ENCODE results near the gene COL26A1.
"Not testable (repeated sequence)": the region's sequence is repeated elsewhere in the genome, so short reads cannot be mapped to it uniquely, and the experiment has no call there.

The COL26A1 gene

DNA sequence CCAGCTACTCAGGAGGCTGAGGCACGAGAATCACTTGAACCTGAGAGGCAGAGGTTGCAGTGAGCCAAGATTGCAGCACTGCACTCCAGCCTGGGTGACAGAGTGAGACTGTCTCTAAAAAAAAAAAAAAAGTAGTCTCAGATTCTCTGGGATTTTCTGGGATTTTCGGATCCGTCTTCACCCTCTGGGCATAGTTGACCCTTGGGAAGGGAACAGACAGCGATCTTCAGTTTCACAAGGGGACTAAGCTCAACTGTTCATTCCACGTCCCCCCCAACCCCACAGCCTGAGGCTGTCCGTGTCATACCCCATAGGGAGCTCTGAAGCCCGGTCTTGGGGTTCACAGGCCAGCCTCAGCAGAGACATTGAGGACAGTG lies 123.4 kb downstream of the COL26A1 start:
- not testable (repeated sequence) for H3K9me3 Mint-ChIP-seq (ENCODE audit: low read depth); H3K4me1 Mint-ChIP-seq (ENCODE audit: low read depth); H3K27me3 Mint-ChIP-seq; H3K4me3 Mint-ChIP-seq; H3K36me3 Mint-ChIP-seq; H3K27ac Mint-ChIP-seq

DNA sequence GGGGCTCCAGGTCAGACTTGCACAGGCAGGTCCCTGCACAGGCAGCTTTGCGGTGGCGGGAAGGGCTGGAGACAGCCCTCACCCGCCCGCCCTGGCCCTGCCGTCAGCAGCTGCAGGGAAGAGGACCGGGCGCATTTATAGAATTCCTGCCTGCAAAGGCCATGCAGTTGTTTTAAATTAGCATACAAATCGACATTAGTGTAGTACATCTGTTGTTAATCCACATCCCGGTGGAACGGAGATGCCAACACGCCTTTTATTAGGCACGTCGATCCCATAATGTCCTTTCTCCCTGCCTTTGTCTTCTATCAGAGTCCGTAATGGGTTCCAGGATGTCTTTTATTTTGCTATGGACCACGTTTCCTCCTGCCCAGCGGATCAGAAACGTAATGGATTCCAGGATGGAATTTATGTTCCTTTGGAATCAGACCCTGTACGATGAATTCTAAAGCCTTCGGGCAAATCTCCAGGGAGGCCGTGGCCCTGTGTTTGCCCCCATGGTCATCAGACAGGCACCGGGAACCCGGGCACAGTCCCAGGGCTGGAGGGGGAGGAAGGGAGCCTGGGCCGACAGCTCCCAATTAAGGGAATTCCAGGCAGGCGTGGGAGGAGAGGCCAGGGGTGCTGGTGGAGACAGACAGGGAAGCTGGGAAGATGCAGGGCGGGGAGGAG lies 123.9 kb downstream of the COL26A1 start:
- Mint-ChIP-seq H3K9me3 (ENCODE audit: low read depth) (no peaks in the 10 kb centered on the region), H3K36me3 (no peaks in the 10 kb centered on the region), H3K4me1 (ENCODE audit: low read depth) (no peaks in the 10 kb centered on the region), H3K27me3 (no peaks in the 10 kb centered on the region), H3K27ac (no peak overlapping the region), H3K4me3 (no peak overlapping the region)

DNA sequence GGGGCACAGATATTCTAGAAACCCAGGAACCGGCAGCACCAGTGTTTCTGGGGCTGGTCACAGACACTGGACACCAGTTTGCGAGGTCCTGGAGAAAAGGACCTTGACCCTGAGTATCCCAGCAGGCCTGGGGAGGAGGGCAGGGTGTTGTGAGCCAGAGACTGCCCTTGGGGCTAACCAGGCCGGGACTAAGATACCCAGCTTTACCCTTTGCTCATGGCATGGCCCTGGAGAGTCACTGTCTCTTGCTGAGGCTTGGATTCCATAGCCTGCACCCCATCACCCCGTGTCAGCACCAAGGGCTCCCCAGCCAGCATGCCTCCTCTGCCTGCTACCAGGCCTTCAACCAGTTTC lies 124.4 kb downstream of the COL26A1 start:
- Mint-ChIP-seq H3K36me3 (no peaks in the 10 kb centered on the region), H3K4me3 (no peak overlapping the region), H3K27ac (no peak overlapping the region), H3K9me3 (ENCODE audit: low read depth) (no peaks in the 10 kb centered on the region), H3K4me1 (ENCODE audit: low read depth) (no peaks in the 10 kb centered on the region), H3K27me3 (no peaks in the 10 kb centered on the region)

DNA sequence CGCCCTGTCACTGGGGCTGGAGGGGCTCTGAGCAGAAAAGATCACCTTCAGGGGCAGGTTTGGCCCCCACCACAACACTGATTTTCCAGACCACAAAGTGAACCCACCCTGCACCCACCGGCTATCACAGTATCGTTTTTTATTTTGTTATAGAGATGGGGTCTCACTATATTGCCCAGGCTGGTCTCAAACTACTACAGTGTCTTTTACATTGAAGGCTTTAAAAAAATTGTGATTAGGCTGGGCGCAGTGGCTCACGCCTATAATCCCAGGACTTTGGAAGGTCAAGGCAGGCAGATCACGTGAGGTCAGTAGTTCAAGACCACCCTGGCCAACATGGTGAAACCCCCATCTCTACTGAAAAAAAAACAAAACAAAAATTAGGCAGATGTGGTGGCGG lies 125.1 kb downstream of the COL26A1 start:
- no peaks in the 10 kb centered on the region for H3K4me1 Mint-ChIP-seq (ENCODE audit: low read depth)
- H3K36me3 Mint-ChIP-seq = no peaks in the 10 kb centered on the region
- no peaks in the 10 kb centered on the region for H3K27me3 Mint-ChIP-seq
- no peaks in the 10 kb centered on the region for H3K9me3 Mint-ChIP-seq (ENCODE audit: low read depth)
- H3K4me3 Mint-ChIP-seq = no peak overlapping the region
- H3K27ac Mint-ChIP-seq = no peak overlapping the region

DNA sequence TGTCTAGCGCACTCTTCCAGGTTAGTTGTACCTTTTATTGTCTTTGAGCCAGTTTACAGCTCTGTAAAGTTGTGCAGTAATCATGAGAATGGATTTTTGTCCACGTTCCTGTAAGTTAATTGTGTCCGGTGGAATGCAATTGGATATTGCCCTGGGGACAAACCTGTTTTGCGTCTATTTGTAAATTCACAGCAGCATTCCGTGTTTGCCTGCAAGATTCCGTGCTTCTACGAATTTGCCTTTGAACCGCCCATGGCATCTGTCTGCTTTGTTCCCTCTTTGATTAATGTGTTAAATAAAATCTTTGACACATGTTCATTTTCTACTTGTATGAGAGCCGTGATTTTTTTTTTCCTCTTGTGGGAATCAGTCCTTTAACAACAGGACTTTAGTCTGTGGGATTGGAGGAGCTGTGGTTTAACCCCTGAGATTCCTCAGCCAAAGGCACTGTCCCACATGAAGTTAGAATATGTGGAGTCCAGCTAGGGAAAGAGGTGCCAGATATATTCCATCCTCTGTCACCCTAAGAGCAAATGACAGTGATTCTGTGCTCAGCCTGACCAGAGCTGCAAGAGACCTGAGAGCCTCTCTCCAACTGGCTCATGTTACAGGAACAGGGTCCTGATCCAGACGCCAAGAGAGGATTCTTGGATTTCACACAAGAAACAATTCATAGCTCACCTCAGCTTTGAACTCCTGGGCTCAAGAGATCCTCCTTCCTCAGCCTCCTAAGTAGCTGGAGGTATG lies 126.3 kb downstream of the COL26A1 start:
- no peak overlapping the region for H3K4me3 Mint-ChIP-seq
- no peak overlapping the region for H3K27ac Mint-ChIP-seq
- H3K36me3 Mint-ChIP-seq = no peaks in the 10 kb centered on the region
- H3K27me3 Mint-ChIP-seq = no peaks in the 10 kb centered on the region
- no peaks in the 10 kb centered on the region for H3K4me1 Mint-ChIP-seq (ENCODE audit: low read depth)
- H3K9me3 Mint-ChIP-seq (ENCODE audit: low read depth) = no peaks in the 10 kb centered on the region

DNA sequence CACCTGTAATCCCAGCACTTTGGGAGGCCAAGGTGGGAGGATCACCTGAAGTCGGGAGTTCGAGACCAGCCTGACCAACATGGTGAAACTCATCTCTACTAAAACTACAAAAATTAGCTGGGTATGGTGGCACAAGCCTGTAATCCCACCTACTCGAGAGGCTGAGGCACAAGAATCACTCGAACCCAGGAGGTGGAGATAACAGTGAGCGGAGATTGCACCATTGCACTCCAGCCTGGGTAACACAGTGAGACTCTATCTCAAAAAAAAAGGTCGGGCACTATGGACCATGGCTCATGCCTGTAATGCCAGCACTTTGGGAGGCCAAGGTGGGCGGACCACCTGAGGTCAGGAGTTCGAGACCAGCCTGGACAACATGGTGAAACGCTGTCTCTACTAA lies 127.8 kb downstream of the COL26A1 start:
- not testable (repeated sequence) for H3K36me3 Mint-ChIP-seq; H3K27me3 Mint-ChIP-seq; H3K4me1 Mint-ChIP-seq (ENCODE audit: low read depth); H3K27ac Mint-ChIP-seq; H3K9me3 Mint-ChIP-seq (ENCODE audit: low read depth); H3K4me3 Mint-ChIP-seq

DNA sequence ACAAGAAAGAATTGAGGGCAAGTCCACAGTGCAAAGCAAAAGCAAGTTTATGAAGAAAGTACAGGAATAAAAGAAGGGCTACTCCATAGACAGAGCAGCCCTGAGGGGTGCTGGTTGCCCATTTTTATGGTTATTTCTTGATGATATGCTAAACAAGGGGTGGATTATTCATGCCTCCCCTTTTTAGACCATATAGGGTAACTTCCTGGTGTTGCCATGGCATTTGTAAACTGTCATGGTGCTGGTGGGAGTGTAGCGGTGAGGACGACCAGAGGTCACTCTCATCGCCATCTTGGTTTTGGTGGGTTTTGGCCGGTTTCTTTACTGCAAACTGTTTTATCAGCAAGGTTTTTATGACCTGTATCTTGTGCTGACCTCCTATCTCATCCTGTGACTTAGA lies 128.8 kb downstream of the COL26A1 start:
- H3K27me3 Mint-ChIP-seq; H3K36me3 Mint-ChIP-seq; H3K4me1 Mint-ChIP-seq (ENCODE audit: low read depth); H3K9me3 Mint-ChIP-seq (ENCODE audit: low read depth); H3K27ac Mint-ChIP-seq; H3K4me3 Mint-ChIP-seq: not testable (repeated sequence)

DNA sequence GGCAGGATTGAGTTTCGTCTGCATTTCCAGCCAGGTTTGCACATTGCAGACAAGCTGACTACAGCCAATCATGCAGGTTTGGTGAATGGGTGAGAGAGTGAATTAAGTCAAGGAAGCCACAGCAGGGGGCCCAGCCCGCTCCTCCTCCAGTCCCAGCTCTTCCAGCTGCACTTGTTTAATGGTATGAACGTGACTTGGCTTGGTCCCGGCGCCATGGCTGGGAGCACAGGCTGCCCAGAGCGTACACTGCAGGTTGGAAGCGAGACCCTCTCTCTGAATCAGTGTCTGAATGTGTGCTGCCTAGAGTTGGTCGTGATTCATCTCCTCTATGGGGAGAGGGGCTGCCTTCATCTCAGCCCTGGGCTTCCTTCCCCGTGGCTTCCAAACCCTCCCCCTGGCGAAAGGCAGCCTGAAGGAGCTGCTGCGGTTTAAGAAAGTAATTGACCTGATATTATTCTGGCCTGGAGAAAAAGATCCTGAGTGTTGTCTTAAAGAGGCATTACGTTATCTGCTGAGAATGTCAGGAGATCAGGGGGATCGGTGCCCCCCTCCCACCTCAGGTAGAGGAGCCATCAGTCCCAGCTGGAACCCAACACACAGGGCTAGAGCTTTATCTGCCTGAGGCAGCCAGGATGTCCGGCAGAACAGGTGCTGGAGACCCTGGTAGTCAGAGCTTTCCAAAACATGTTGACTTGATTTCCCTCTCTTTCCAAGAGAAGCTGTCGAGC lies 132.1 kb downstream of the COL26A1 start:
- no peaks in the 10 kb centered on the region for H3K9me3 Mint-ChIP-seq (ENCODE audit: low read depth)
- H3K4me3 Mint-ChIP-seq = no peak overlapping the region
- H3K27me3 Mint-ChIP-seq = no peaks in the 10 kb centered on the region
- H3K4me1 Mint-ChIP-seq (ENCODE audit: low read depth) = no peaks in the 10 kb centered on the region
- no peaks in the 10 kb centered on the region for H3K36me3 Mint-ChIP-seq
- H3K27ac Mint-ChIP-seq = no peak overlapping the region

DNA sequence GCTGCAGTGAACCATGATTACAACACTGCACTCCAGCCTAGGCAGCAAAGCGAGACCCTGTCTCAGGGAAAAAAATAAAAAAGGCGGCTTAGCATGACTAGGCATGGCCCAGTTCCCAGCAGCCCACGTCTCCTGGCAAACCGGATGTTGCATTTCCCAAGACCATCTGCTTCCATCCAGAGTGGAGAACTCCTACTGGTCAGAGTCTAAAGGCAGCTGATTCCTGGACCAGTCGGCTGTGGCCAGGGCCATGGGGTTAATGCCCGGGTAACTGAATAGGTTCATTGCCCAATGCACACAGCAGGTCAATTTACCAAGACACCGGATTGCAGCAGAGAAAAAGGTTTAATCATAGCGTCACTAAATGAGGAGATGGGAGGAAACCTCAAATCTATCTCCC lies 133.3 kb downstream of the COL26A1 start:
- Mint-ChIP-seq H3K4me3 (no peak overlapping the region), H3K4me1 (ENCODE audit: low read depth) (no peaks in the 10 kb centered on the region), H3K9me3 (ENCODE audit: low read depth) (no peaks in the 10 kb centered on the region), H3K27me3 (no peaks in the 10 kb centered on the region), H3K36me3 (no peaks in the 10 kb centered on the region), H3K27ac (no peak overlapping the region)

DNA sequence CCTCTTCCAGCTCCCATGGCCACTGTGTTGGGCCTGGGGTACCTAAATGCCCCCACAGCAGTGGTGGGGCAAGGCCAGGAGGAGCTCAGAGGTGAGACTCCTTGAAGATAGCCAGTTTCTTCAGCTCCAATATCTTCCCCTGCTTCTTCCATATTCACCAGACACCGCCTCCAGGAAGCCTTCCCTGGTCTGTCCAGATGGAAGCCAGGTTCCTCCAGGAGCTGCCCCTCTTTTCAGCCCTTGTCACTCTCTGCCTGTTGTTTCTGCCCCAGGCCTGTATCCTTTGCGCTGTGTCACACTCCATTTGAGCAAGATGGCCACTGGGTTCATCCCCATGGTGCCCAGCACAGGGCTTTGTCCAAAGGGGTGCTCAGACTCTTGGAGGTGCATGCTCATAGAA lies 138.7 kb downstream of the COL26A1 start:
- Mint-ChIP-seq H3K4me3 (no peak overlapping the region), H3K9me3 (ENCODE audit: low read depth) (no peaks in the 10 kb centered on the region), H3K4me1 (ENCODE audit: low read depth) (no peaks in the 10 kb centered on the region), H3K27ac (no peak overlapping the region), H3K27me3 (no peaks in the 10 kb centered on the region), H3K36me3 (no peaks in the 10 kb centered on the region)

DNA sequence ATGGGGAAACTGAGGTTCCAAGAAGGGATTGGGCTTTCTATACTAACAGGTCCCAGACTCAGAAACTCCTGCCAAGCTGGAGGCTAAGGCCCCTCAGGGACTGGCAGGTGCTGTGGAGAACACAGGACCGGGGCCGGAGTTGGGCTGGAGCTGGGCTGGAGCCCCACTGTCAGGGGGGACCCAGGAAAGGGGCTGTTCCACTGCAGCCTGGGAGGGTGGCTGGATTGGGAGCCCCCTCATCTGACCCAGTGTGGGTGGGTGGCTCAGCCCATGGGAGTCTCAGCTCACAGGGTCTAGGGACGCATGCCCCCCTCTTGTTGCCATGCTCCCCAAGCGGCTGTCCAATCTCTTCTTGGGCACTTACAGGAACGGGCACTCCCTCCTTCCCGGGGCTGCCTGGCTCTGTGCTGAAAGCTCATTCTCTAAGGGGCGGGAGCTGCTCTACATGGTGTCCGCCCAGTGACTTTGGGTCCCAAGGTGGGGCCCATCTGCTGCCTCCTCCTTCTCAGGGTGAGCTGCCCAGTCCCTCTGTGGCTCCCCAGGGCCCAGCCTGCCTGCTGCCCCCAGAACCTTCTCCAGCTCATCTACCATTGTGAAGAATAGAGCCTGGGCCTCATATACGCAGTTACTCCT lies 139.9 kb downstream of the COL26A1 start:
- Mint-ChIP-seq H3K4me3 (no peak overlapping the region), H3K27me3 (no peaks in the 10 kb centered on the region), H3K27ac (no peak overlapping the region), H3K4me1 (ENCODE audit: low read depth) (peaks cover 2% of the 10 kb centered on the region), H3K9me3 (ENCODE audit: low read depth) (no peaks in the 10 kb centered on the region), H3K36me3 (no peaks in the 10 kb centered on the region)

DNA sequence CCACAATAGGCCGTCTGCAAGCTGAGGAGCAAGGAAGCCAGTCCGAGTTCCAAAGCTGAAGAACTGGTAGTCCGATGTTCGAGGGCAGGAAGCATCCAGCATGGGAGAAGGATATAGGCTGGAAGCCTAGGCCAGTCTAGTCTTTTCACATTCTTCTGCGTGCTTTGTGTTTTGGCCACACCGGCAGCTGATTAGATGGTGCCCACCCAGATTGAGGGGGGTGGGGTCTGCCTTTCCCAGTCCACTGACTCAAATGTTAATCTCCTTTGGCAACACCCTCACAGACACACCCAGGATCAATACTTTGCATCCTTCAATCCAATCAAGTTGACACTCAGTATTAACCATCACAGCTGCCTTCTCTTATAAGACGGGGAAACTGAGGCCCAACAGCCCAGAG lies 142.8 kb downstream of the COL26A1 start:
- not testable (repeated sequence) for H3K9me3 Mint-ChIP-seq (ENCODE audit: low read depth); H3K36me3 Mint-ChIP-seq; H3K4me1 Mint-ChIP-seq (ENCODE audit: low read depth); H3K27me3 Mint-ChIP-seq; H3K4me3 Mint-ChIP-seq; H3K27ac Mint-ChIP-seq

DNA sequence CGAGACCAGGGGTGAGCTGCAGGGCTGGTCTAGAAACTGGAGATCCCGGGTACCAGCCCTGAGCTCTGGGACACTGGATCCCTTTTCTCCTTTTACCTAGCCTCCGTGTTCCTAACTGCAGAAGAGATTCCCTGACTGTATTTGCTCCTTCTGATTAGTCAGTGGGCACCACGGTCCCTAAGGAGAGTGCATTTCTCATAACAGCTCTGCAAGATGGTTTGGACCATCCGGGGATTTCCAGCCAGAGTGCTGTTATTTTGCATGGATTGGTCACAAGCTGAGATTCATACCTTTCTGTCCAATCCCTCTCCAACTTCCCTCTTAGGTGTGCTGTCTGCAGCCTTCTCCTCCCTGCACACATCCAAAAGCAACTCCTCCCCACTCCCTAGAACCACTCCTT lies 143.9 kb downstream of the COL26A1 start:
- Mint-ChIP-seq H3K4me1 (ENCODE audit: low read depth) (peaks cover 7% of the 10 kb centered on the region), H3K27ac (no peak overlapping the region), H3K36me3 (no peaks in the 10 kb centered on the region), H3K9me3 (ENCODE audit: low read depth) (no peaks in the 10 kb centered on the region), H3K4me3 (no peak overlapping the region), H3K27me3 (peaks cover 6% of the 10 kb centered on the region)

DNA sequence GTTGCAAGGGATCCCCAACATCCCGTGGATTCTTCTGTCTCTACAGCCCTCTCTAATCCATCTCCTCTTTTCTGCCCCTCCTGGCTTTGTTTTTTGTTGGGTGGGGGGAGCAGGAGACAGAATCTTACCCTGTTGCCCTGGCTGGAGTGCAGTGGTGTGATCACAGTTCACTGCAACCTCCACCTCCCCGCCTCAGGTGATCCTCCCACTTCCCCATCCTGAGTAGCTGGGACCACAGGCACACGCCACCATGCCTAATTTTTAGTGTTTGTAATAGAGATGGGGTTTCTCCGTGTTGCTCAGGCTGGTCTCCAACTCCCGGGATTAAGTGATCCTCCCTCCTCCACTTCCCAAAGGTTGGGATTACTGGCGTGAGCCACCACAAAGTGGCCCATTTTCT lies 144.7 kb downstream of the COL26A1 start:
- Mint-ChIP-seq H3K36me3 (no peaks in the 10 kb centered on the region), H3K27me3 (peaks cover 6% of the 10 kb centered on the region), H3K9me3 (ENCODE audit: low read depth) (no peaks in the 10 kb centered on the region), H3K4me1 (ENCODE audit: low read depth) (peaks cover 7% of the 10 kb centered on the region), H3K27ac (no peak overlapping the region), H3K4me3 (peak overlapping the region; percentile 54)

DNA sequence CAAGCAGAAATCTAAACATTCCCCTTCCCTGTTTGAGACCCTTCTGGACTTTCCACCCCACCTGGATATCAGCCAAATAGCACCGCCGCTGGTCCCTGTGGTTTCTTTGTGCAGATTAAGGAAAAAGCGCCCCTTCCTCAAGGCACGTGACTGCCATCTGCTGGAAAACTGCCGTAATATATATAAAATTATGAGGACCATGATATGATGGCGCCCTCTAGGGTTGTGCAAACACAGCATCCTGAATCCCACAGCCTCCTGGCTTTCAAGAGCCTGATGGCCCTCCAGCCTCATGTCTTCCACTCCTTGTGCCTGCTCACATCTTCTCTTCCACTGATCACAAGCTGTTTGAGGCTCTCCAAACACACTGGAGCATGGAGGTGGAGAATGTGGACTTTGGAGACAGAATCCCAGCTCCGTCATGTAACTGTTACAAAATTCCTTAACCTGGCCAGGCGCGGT lies 145.1 kb downstream of the COL26A1 start:
- peaks cover 7% of the 10 kb centered on the region for H3K4me1 Mint-ChIP-seq (ENCODE audit: low read depth)
- H3K36me3 Mint-ChIP-seq = no peaks in the 10 kb centered on the region
- H3K27me3 Mint-ChIP-seq = peaks cover 6% of the 10 kb centered on the region
- no peak overlapping the region for H3K27ac Mint-ChIP-seq
- peak overlapping the region; percentile 54 for H3K4me3 Mint-ChIP-seq
- no peaks in the 10 kb centered on the region for H3K9me3 Mint-ChIP-seq (ENCODE audit: low read depth)
